ENCODE measurements around the gene ZNF726.

Gene ZNF726

DNA sequence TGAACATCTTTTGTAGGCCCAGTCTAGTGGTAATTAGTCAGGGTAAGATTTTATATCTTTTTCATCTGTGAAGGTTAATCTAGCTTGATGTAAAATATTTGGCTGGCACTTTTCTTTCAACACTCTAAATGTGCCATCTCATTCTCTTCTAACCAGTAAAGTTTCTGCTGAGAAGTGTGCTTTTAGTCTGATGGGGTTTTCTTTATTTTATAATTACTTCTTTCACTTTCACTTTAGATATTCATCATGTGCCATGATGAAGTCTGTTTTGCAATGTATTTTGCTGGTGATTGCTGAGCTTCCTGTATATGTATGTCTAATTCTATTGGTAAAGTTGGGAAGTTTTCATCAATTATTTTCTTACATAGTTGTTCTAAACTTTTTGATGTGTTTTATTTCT lies 31.9 kb downstream of the ZNF726 start:
- TF ChIP-seq SNAI2 (CRISPR knock-in tag; IDR thresholded peaks at IDR 0.05), result no peak
- TF ChIP-seq ZFP30 (CRISPR knock-in tag; IDR thresholded peaks at IDR 0.05), result no peak

DNA sequence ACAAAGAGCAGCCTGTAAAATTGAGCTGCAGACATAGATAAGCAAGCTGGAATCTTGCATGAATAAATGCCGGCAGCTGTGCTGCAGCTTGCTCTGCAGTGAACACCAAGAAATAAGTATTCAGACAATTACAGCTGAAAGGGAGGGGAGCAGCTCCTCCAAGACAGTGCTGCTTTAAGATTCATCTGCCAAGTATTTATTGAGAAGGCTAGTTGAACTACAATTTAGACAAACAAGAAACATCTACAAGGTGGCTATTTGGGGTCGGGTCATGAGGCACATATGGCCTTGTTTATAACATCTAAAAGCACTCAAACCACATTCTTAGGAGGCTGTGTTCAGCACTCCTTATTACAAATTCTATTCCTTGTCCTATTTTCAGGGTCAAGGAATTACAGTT lies 34.9 kb downstream of the ZNF726 start:
- TF ChIP-seq, protein P1, sequence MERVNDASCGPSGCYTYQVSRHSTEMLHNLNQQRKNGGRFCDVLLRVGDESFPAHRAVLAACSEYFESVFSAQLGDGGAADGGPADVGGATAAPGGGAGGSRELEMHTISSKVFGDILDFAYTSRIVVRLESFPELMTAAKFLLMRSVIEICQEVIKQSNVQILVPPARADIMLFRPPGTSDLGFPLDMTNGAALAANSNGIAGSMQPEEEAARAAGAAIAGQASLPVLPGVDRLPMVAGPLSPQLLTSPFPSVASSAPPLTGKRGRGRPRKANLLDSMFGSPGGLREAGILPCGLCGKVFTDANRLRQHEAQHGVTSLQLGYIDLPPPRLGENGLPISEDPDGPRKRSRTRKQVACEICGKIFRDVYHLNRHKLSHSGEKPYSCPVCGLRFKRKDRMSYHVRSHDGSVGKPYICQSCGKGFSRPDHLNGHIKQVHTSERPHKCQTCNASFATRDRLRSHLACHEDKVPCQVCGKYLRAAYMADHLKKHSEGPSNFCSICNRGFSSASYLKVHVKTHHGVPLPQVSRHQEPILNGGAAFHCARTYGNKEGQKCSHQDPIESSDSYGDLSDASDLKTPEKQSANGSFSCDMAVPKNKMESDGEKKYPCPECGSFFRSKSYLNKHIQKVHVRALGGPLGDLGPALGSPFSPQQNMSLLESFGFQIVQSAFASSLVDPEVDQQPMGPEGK (CRISPR knock-in tag; IDR thresholded peaks at IDR 0.05; ENCODE audit: borderline replicate concordance), result no peak
- TF ChIP-seq ZC3H10 (CRISPR knock-in tag; IDR thresholded peaks at IDR 0.05) (no peak), SNAI2 (CRISPR knock-in tag; IDR thresholded peaks at IDR 0.05) (no peak)
- no peak for ATAC-seq

More for the DNA sequence above, 31.9 kb downstream of the ZNF726 start:
- ATAC-seq, result no peak

DNA sequence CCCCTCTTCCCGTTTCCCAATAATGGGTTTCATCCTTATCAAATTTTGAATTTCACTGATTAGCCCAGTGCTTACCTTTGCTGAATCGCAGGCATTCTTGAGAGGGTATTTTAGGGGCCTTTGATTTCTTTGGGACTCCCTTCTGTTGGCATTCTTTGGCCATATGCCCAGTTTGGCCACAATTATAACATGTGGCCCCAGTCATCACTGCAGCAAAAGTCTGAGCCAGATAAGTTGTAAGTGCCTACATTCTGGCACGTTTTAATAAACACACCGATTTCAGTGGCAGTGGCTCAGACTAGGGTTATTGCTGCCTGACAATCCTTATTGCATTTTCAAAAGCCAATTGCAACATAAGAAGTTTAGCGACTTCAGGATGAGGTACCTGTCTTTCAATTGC lies 41.4 kb downstream of the ZNF726 start:
- ATAC-seq, result no peak
- TF ChIP-seq ZFP3 (CRISPR knock-in tag; IDR thresholded peaks at IDR 0.05) (no peak), TOX (CRISPR knock-in tag; IDR thresholded peaks at IDR 0.05; ENCODE audit: borderline replicate concordance) (no peak), PPARA (CRISPR knock-in tag; IDR thresholded peaks at IDR 0.05; ENCODE audit: borderline replicate concordance) (no peak), ARNTL (CRISPR knock-in tag; IDR thresholded peaks at IDR 0.05; ENCODE audit: borderline replicate concordance, low read depth) (no peak), ZC3H10 (CRISPR knock-in tag; IDR thresholded peaks at IDR 0.05) (no peak), RARB (CRISPR knock-in tag; IDR thresholded peaks at IDR 0.05) (no peak), TCF4 (CRISPR knock-in tag; IDR thresholded peaks at IDR 0.05; ENCODE audit: borderline replicate concordance) (no peak), ZFP30 (CRISPR knock-in tag; IDR thresholded peaks at IDR 0.05) (no peak), ESRRG (CRISPR knock-in tag; IDR thresholded peaks at IDR 0.05) (no peak), CSDC2 (CRISPR knock-in tag; IDR thresholded peaks at IDR 0.05) (no peak), ISL1 (CRISPR knock-in tag; IDR thresholded peaks at IDR 0.05) (no peak), ZNF70 (CRISPR knock-in tag; IDR thresholded peaks at IDR 0.05) (no peak)
- TF ChIP-seq, protein P2, sequence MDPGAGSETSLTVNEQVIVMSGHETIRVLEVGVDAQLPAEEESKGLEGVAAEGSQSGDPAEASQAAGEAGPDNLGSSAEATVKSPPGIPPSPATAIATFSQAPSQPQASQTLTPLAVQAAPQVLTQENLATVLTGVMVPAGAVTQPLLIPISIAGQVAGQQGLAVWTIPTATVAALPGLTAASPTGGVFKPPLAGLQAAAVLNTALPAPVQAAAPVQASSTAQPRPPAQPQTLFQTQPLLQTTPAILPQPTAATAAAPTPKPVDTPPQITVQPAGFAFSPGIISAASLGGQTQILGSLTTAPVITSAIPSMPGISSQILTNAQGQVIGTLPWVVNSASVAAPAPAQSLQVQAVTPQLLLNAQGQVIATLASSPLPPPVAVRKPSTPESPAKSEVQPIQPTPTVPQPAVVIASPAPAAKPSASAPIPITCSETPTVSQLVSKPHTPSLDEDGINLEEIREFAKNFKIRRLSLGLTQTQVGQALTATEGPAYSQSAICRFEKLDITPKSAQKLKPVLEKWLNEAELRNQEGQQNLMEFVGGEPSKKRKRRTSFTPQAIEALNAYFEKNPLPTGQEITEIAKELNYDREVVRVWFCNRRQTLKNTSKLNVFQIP (CRISPR knock-in tag; IDR thresholded peaks at IDR 0.05; ENCODE audit: borderline replicate concordance, low read depth), result no peak
- TF ChIP-seq, protein P1 (CRISPR knock-in tag; IDR thresholded peaks at IDR 0.05; ENCODE audit: borderline replicate concordance), result no peak
- TF ChIP-seq, protein P3, sequence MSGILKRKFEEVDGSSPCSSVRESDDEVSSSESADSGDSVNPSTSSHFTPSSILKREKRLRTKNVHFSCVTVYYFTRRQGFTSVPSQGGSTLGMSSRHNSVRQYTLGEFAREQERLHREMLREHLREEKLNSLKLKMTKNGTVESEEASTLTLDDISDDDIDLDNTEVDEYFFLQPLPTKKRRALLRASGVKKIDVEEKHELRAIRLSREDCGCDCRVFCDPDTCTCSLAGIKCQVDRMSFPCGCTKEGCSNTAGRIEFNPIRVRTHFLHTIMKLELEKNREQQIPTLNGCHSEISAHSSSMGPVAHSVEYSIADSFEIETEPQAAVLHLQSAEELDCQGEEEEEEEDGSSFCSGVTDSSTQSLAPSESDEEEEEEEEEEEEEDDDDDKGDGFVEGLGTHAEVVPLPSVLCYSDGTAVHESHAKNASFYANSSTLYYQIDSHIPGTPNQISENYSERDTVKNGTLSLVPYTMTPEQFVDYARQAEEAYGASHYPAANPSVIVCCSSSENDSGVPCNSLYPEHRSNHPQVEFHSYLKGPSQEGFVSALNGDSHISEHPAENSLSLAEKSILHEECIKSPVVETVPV (CRISPR knock-in tag; IDR thresholded peaks at IDR 0.05), result no peak
- TF ChIP-seq, protein P4, sequence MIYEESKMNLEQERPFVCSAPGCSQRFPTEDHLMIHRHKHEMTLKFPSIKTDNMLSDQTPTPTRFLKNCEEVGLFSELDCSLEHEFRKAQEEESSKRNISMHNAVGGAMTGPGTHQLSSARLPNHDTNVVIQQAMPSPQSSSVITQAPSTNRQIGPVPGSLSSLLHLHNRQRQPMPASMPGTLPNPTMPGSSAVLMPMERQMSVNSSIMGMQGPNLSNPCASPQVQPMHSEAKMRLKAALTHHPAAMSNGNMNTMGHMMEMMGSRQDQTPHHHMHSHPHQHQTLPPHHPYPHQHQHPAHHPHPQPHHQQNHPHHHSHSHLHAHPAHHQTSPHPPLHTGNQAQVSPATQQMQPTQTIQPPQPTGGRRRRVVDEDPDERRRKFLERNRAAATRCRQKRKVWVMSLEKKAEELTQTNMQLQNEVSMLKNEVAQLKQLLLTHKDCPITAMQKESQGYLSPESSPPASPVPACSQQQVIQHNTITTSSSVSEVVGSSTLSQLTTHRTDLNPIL (CRISPR knock-in tag; IDR thresholded peaks at IDR 0.05; ENCODE audit: low read depth), result no peak

DNA sequence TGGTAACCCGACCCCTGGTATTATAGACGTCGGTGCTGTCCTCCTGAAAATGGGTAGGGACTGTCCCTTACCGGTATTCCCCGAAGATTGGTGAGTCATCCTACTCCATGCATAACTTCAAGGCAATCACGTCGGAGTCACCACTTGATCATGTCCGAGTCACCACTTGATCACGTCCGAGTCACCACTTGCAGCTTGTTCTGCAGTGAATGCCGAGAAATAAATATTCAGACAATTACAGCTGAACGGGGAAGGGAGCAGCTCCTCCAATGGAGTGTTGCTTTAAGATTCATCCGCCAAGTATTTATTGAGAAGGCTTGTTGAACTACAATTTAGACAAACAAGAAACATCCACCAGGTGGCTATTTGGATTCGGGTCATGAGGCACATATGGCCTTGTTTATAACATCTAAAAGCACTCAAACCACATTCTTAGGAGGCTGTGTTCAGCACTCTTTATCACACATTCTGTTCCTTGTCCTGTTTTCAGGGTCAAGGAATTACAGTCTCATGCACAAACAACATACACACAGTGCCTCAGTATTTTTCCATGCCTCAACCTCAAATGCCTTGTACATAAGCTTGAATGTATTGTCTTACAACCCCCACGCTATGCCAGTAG lies 43.1 kb downstream of the ZNF726 start:
- peak; percentile 51 for ATAC-seq
- TF ChIP-seq ZC3H10 (CRISPR knock-in tag; IDR thresholded peaks at IDR 0.05) (no peak), SNAI2 (CRISPR knock-in tag; IDR thresholded peaks at IDR 0.05) (no peak), OSR1 (CRISPR knock-in tag; IDR thresholded peaks at IDR 0.05) (no peak), ZFP3 (CRISPR knock-in tag; IDR thresholded peaks at IDR 0.05) (no peak), ARNTL (CRISPR knock-in tag; IDR thresholded peaks at IDR 0.05; ENCODE audit: borderline replicate concordance, low read depth) (no peak), ZFP30 (CRISPR knock-in tag; IDR thresholded peaks at IDR 0.05) (no peak), GLIS3 (CRISPR knock-in tag; IDR thresholded peaks at IDR 0.05) (no peak)
- TF ChIP-seq, protein P5, sequence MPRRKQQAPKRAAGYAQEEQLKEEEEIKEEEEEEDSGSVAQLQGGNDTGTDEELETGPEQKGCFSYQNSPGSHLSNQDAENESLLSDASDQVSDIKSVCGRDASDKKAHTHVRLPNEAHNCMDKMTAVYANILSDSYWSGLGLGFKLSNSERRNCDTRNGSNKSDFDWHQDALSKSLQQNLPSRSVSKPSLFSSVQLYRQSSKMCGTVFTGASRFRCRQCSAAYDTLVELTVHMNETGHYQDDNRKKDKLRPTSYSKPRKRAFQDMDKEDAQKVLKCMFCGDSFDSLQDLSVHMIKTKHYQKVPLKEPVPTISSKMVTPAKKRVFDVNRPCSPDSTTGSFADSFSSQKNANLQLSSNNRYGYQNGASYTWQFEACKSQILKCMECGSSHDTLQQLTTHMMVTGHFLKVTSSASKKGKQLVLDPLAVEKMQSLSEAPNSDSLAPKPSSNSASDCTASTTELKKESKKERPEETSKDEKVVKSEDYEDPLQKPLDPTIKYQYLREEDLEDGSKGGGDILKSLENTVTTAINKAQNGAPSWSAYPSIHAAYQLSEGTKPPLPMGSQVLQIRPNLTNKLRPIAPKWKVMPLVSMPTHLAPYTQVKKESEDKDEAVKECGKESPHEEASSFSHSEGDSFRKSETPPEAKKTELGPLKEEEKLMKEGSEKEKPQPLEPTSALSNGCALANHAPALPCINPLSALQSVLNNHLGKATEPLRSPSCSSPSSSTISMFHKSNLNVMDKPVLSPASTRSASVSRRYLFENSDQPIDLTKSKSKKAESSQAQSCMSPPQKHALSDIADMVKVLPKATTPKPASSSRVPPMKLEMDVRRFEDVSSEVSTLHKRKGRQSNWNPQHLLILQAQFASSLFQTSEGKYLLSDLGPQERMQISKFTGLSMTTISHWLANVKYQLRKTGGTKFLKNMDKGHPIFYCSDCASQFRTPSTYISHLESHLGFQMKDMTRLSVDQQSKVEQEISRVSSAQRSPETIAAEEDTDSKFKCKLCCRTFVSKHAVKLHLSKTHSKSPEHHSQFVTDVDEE (CRISPR knock-in tag; IDR thresholded peaks at IDR 0.05), result no peak
- TF ChIP-seq, protein P4 (CRISPR knock-in tag; IDR thresholded peaks at IDR 0.05; ENCODE audit: low read depth), result no peak
- TF ChIP-seq, protein P3 (CRISPR knock-in tag; IDR thresholded peaks at IDR 0.05), result no peak

Measured in SK-N-SH treated with all-trans-retinoic acid at 6 μM for 48 hours (cell line).